ENCODE results near the gene TTC16.
"Not testable (repeated sequence)": the region's sequence is repeated elsewhere in the genome, so short reads cannot be mapped to it uniquely, and the experiment has no call there.

TTC16 gene

DNA sequence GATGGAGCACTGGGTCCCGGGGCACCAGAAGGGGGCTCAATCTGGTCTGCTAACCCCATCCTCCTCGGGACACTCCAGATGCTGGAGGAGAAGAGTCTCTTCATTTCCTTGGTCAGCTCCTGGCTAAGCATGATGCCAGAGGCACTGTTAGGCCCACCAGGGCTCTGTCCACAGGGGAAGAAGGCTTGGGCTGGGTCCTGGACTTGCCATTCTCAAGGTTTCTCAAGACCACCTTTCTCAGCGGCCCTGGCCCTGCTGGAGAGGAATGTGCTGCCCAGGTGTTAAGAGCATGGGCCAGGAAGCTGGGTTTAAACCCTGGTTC, 54.7 kb downstream of the TTC16 start:
- DNase-seq: no peak

DNA sequence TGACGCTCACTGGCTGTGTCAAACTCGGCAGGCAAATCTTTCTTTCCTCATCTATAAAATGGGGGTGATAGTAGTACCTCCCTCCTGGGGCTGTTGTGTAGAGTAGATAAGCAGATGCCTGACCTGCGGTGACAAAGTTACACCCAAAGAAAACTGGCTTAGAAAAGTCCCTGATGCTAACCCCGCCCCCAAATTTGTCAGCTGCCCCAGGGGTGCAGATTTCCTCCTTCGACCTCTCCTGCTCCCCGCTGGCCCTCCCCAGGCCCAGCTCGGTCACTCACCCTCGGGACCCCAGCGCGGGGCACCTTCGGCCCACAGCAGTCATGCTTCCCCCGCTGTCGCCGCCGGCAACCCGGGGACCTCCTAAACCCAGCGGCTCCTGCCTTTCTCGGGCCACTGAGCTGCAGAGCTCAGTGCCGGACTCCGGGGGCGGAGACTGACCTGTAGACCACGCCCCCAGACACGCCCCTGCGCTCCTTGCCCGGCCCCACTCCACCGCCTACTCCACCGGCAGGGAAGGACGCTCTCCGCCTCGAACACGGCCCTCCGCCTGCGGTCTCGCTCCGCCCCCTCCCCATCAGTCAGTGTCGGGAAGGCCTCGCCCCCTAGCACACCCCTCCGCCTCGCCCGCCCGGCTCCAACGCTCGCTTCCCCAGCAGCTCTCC, 55.2 kb downstream of the TTC16 start:
- DNase-seq: peak; percentile 86

DNA sequence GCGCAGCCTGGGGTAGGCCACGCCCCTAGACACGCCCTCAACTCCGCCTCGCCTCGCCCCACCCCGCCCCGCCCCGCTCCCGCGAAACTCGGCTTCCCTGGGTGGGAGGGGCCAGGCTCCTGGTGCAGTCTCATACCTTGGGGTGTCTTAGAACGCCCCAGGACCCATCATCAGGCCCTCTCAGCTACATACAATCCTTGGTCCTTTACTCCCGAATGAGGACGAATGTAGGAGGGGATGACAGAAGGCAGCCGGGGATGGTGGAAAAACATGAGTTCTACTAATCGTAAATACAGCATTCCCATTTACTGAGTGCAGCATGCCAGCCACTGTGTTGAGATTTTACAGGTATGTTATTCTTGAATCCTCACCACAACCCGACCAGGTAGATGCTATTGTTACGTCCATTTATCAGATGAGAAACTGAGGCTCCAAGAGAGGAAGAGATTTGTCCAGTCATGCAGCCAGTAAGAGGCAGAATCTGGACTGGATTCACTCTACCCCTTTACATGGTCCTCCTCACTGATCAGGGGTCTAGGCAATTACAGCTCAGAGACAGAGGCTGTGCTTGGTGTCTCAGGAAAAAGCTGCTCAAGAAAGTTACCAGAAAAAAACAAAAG, 55.8 kb downstream of the TTC16 start:
- no peak for DNase-seq

DNA sequence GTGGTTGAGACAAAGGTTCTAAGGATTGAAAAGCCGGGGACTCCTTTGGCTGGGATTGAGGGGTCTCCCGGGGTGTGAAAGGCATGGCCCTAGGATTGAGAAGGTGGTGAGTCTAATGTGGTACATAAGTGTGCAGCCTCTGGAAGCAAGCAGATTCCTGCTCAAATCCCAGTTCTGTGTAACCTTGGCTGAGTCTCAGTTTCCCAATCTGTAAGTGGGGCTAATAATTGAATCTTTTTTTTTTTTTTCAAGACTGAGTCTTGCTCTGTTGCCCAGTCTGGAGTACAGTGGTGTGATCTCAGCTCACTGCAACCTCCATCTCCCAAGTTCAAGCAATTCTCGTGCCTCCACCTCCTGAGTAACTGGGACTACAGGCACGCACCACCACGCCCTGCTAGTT, 56.7 kb downstream of the TTC16 start:
- no peak for DNase-seq

DNA sequence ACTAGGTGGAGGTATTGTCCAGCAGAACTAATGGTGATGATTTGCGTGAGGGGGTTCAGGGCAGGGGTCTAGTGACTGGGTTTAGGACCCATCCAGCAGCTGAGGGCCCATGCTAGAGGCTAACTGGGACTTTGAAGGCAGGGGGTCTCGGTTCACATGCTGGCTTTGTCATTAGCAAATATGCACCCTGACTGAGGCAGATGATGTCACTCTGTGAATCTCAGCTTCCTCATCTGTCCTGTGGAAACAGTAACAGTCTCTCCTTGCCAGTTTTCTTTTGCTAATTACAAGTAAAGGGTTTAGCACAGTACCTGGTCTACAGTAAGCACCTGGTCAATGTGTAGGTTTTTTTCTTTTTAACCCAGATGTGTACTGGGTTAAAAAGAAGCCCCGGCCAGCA, 57.4 kb downstream of the TTC16 start:
- no peak for DNase-seq

DNA sequence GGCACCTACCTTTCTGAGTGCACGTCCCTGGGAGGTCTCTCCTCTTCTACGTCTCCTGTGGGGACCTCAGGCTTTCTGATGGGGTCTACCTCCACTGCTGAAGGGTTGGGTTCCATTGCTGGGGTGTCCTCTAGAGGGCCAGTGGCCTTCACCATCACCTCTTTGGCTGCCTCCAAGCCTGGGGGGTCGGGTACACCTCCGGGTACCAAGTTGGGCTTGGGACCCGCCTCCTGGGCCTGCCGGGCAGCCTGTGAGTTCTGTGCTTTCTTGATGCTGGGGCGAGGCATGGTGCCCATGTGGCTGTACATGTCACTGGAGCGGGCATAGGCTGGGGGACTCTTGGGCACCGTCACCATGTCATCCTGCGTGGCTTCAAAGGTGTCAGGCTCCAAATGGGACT, 58.1 kb downstream of the TTC16 start:
- no peak for DNase-seq

DNA sequence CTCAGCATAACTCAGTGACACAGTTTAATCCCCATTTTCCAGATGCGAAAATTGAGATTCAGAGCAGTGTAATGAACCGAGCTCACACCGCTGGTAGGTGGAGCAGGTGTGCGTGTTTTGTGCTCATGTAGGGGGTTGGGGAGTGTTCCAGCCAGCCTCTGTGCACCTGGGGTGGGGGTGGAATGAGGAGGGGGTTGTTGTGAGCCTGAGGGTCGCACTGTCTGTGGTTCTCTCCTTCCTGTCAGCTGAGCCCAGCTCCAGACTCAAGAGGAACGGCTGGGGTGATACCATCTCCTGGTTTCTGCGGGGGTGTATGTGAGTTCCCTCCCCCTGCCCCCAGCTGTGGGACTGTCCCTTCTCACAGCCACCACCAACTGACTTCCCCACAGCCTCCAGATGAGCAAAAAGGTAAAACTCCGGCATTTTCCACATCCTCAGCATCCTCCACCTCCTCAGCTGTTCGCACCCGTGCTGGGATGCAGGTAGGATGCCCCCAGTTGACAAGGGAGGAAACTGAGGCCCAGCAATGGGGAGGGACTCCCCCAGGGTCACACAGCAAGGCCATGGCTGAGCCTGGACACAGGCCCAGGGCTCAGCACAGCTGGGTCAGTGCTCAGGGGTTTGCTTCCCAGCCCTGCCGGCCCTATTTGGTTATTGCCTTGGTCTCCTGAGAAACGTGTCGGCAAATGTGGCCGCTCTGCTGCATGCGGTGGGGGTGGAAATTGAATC, 60.5 kb downstream of the TTC16 start:
- no peak for DNase-seq

DNA sequence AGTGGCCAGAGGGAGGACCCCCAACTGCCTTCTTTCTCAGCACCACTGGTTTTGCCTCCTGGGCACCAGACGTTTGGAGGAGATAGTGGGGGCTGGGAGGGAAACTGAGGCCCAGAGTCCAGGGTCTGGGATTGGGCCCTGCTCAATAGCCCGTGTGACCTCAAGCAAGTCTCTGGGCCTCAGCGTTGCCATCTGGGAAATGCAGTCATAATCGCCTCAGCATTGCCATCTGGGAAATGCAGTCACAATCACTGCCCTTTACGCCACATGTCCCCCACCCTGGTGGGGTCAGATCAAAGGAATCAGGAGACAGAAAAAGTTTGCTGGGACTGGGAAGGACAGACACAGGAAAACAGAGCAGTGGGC, 61.0 kb downstream of the TTC16 start:
- DNase-seq: no peak

DNA sequence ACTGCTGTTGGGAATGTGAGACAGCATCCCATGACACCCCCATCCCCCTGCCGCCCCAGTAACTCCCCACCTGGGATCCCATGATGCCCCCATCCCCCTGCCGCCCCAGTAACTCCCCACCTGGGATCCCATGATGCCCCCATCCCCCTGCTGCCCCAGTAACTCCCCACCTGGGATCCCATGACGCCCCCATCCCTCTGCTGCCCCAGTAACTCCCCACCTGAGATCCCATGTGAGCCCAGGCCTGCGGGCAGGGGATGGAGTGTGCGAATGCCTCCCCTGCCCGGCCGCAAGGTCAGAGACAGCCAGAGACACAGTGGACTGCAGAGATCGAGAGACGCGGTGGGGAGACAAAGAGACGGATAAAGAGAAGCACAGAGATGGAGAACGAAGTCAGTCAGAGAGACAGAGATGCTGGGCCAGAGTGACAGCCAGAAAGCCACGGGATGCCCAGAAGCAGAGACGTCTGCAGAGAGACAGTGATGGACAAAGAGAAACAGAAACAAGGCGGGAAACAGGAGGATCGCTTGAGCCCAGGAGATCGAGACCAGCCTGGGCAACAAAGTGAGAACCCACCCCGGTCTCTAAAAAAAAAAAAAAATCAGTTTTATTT, 61.6 kb downstream of the TTC16 start:
- DNase-seq: no peak

DNA sequence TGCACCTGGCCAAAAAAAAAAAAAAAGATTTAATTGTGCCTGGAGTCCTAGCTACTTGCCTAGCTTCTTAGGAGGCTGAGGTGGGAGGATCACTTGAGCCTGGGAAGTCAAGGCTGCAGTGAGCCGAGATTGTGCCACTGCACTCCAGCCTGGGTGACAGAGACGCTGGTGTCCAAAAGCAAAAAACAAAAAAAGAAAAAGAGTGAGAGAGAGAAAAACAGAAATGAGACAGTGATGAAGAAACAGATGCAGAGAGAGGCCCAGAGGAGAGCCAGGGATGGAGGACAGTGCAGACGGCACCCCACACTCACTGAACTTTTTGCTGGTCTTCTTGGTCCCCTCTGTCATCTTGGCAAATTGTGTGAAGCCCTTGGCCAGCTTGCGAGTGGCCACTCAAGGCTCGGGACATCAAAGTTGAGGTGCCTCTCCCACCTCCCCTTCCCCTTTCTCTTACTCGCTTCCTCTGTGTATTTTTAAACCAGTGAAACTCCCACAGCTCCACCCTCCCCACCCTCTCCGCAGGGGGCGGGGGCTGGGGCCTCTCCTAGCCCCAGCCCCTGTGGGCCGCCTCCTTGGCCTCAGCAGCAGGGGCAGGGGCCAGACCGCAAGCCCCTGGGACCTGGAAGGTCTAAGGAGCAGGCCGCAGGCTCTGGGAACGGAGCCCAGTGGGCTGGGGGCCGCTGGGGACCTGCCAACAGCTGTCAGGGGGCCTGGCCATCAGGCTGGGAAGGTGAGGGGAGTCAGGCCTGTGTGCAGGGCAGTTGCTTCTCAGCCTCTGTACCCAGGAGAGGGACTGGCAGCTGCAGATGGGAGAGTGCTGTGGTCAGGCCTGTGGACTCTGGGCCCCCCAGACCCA, 62.6 kb downstream of the TTC16 start, which contains the start of gene SH2D3C:
Gene SH2D3C, minus strand, starts transcription at position 387 of the 856 bp plus-strand sequence. Its CDS starts 39 bp downstream, at position 348.
- DNase-seq: no peak

DNA sequence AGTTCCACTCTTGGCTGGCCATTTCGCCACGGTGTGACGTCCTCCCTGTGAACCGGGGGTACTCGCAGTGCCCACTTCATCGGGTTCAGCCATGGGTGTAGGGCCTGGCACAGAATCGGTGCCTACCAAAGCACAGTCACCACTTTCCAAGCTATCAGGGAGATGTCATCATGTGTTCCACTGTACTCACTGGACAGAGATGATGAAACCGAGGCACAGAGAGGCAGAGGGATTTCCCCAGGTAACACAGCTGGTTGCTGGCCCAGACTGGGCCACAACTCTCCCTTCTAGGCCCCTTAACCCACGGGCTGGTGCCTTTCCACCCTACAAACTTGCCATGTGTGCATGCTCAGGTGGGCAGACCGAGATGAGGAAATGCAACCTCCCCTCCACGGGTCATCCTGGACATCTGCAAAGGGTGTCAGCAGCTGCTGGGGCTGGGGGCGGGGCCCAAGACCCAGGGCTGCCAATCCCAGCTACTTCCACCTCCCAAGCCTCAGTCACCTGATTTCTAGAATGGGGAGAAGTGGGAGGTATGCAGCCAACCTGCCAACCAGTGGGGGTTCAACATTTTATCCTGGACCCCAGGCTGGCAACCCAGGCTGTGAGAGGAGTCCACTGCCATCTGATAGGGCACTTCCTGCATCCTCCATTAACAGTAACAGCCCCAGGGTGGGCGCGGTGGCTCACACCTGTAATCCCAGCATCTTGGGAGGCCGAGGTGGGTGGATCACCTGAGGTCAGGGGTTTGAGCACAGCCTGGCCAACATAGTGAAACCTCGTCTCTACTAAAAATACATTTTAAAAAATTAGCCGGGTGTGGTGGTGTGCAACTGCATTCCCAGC, 63.5 kb downstream of the TTC16 start:
- no peak for DNase-seq

DNA sequence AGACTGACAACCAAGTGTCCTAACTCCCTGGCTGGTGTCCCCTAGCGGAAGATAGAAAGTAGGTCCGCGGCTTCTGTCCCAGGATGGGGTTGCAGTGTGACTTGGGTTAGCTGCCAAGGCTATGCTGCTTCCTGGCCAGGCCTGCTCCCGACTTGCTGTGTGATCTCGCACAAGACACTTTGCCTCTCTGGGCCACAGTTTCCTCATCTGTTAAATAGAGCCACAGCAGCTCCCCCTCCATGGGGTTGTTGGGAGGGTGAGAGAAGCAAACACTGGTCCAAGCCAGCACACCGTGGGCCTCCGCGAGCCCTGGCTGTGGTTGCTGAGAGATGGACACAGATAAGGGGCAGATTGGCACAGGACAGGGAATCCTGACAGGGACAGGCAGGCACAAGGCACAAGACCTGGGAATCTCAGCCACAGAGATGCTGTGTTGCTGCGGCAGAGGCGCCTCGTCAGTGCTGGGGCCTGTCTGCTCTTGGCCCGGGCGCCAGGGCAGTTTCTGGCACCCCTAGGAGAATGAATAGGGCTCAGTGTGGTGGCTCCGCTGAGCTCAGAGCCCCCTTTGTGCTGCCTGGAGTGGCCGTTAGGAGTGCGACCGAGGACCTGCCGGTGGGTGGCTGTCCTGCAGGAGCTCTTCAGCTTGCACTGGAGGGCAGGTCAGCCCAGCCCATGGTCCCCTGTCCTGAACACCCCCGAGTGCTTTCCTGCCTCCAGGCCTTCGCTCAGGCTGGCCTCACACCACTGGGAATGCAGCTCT, 64.4 kb downstream of the TTC16 start:
- DNase-seq: no peak

DNA sequence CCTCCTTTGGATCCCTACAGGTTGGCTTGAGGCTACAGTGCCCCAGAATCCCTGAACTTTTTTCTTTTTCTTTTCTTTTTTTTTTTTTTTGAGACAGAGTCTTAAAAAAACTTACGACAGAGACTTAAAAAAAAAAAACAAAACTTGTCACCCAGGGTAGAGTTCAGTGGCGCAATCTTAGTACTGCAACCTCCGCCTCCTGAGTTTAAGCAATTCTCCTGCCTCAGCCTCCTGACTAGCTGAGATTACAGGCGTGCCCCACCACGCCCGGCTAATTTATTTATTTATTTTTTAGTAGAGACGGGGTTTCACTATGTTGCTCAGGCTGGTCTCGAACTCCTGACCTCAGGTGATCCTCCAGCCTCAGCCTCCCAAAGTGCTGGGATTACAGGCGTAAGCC, 65.0 kb downstream of the TTC16 start:
- DNase-seq: not testable (repeated sequence)

All from NCI-H526 treated with DMSO at 0.1 percent for 48 hours (cell line).